ENCODE results near the gene LGI4.

LGI4 gene

GRCh38 chr19:35118268-35119020 lies 16.4 kb downstream of the LGI4 start:
- TF ChIP-seq CTCF (IDR thresholded peaks at IDR 0.05; ENCODE audit: low read depth, low read length, missing control alignments), result no peak
- no peak overlapping the region for H3K4me3 ChIP-seq (replicated peaks; ENCODE audit: low read depth, low read length)
- no peak for DNase-seq (ENCODE audit: extremely low read depth, low read depth)

GRCh38 chr19:35117799-35118198 lies 17.1 kb downstream of the LGI4 start:
- no peak for TF ChIP-seq CTCF (IDR thresholded peaks at IDR 0.05; ENCODE audit: low read depth, low read length, missing control alignments)
- H3K4me3 ChIP-seq (replicated peaks; ENCODE audit: low read depth, low read length), result no peak overlapping the region
- DNase-seq (ENCODE audit: extremely low read depth, low read depth), result no peak

- no peak for TF ChIP-seq CTCF (IDR thresholded peaks at IDR 0.05; ENCODE audit: low read depth, low read length, missing control alignments)
- no peak for DNase-seq (ENCODE audit: extremely low read depth, low read depth)
- no peak overlapping the region for H3K4me3 ChIP-seq (replicated peaks; ENCODE audit: low read depth, low read length)
Measured at GRCh38 chr19:35117116-35117515, 17.7 kb downstream of the LGI4 start.

GRCh38 chr19:35116072-35116801 lies 18.6 kb downstream of the LGI4 start:
- no peak overlapping the region for H3K4me3 ChIP-seq (replicated peaks; ENCODE audit: low read depth, low read length)
- DNase-seq (ENCODE audit: extremely low read depth, low read depth), result no peak
- TF ChIP-seq CTCF (IDR thresholded peaks at IDR 0.05; ENCODE audit: low read depth, low read length, missing control alignments), result no peak

GRCh38 chr19:35115177-35115951 lies 19.5 kb downstream of the LGI4 start, which contains the start of gene FXYD3:
Gene FXYD3 (plus strand): TSS chr19:35115823. CDS start chr19:35119377, 3,554 bp downstream.
- no peak for DNase-seq (ENCODE audit: extremely low read depth, low read depth)
- no peak within 1 kb of the TSS for H3K4me3 ChIP-seq (replicated peaks; ENCODE audit: low read depth, low read length)

More at GRCh38 chr19:35115177-35115951, 19.5 kb downstream of the LGI4 start, which contains the start of gene FXYD3:
- no peak for TF ChIP-seq CTCF (IDR thresholded peaks at IDR 0.05; ENCODE audit: low read depth, low read length, missing control alignments)

Measured in HFF-Myc (cell line).